Hepatocyte (in vitro differentiated cells): ENCODE measurements around the gene CCDC24.

Source experiments
- CTCF ChIP-seq: fragments of 200-600 bp; sonication (generic); IDR thresholded peaks from 2 replicates; pipeline ENCODE4 v1.5.1; 2016; ENCODE audit warnings: antibody characterized with exemption, mild to moderate bottlenecking; ENCODE audit not compliant: poor library complexity
- EZH2 ChIP-seq: fragments of 200-600 bp; sonication (generic); IDR thresholded peaks from 2 replicates; pipeline ENCODE4 v1.6.1; 2016; ENCODE audit warnings: antibody characterized with exemption, mild to moderate bottlenecking, borderline replicate concordance
- EZH2phosphoT487 ChIP-seq: fragments of 200-600 bp; sonication (generic); IDR thresholded peaks from one replicate; pipeline ENCODE4 v1.6.1; 2018; ENCODE audit warnings: antibody characterized with exemption, mild to moderate bottlenecking, low read depth, moderate library complexity; ENCODE audit not compliant: unreplicated experiment, severe bottlenecking

GRCh38 chr1:43993206-43993914 is 2.0 kb downstream of the CCDC24 start:
- TF ChIP-seq EZH2 (no peak), CTCF (no peak), EZH2phosphoT487 (no peak)
